OCI-LY1 (cell line): ENCODE data around the gene FAS.

ENCODE experiments used
- CTCF ChIP-seq: fragments of 200-600 bp; sonication (generic), shearing (Covaris generic); IDR thresholded peaks from 2 replicates; pipeline ENCODE4 v1.5.1; 2017; ENCODE audit warnings: mild to moderate bottlenecking, antibody characterized with exemption, low read length, moderate library complexity, mixed read lengths
- EZH2 ChIP-seq: fragments of 200-600 bp; sonication (generic), shearing (Covaris generic); IDR thresholded peaks from 2 replicates; pipeline ENCODE4 v1.8.0; 2017; ENCODE audit warnings: borderline replicate concordance, mixed run types, mild to moderate bottlenecking, antibody characterized with exemption, low read length, moderate library complexity, mixed read lengths

GRCh38 chr10:88984525-88984924, 6.1 kb upstream of the FAS start:
- TF ChIP-seq CTCF (no peak), EZH2 (no peak)
